GM12801 (cell line): ENCODE data around the gene EFTUD2.

Experiments used
- CTCF ChIP-seq: IDR thresholded peaks from one replicate; pipeline ENCODE4 v1.5.1; 2011; ENCODE audit warnings: control low read depth; ENCODE audit not compliant: insufficient read length; ENCODE audit errors: extremely low read depth

Gene EFTUD2

DNA sequence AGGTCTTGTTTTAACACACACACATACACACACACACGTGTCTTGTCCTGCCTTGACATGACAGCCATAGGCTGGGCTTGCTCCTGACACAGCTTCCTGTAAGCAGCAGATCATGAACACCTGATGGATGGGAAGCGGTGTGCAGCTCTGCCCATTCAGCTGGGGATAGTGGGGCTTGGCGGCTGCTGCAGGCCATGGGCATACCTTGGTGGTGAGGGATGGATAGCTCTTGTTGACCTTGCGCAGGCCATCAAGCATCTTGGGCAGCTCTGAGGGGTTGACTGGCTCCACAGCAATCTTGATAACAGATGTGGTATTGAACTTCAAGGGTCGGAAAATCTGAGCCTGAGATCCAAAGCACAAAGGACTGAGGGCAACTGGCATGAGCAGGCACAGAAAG is 39.5 kb downstream of the EFTUD2 start:
- no peak for TF ChIP-seq CTCF

GRCh38 chr17:44854192-44854591 is 45.1 kb downstream of the EFTUD2 start:
- TF ChIP-seq CTCF, result no peak

GRCh38 chr17:44850612-44851011 is 48.6 kb downstream of the EFTUD2 start:
- TF ChIP-seq CTCF, result no peak

- TF ChIP-seq CTCF, result no peak
Measured at GRCh38 chr17:44850025-44850424, 49.2 kb downstream of the EFTUD2 start.

DNA sequence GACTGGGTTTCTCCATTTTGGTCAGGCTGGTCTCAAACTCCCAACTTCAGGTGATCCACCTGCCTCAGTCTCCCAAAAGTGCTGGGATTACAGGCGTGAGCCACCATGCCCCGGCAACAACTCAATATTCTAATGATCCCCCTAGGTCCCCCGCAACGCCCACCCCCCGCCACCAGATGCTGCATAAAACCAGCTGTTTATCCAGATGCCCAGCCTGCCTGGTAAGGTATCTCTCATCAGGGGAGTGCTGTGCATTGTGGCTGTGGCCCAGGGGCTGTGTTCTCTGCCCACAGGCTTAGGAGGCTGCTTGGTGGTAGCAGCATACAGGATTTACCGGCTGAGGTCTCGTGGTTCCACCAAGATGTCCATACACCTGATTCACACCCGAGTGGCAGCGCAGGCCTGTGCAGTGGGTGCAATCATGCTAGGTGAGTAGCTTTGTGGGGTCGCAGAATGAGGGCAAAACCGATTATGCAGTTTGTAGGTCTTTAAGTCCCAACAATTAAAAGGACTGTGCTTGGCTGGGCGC is 50.2 kb downstream of the EFTUD2 start:
- TF ChIP-seq CTCF, result no peak

- TF ChIP-seq CTCF, result no peak
Measured at GRCh38 chr17:44848257-44848795, 50.9 kb downstream of the EFTUD2 start.

DNA sequence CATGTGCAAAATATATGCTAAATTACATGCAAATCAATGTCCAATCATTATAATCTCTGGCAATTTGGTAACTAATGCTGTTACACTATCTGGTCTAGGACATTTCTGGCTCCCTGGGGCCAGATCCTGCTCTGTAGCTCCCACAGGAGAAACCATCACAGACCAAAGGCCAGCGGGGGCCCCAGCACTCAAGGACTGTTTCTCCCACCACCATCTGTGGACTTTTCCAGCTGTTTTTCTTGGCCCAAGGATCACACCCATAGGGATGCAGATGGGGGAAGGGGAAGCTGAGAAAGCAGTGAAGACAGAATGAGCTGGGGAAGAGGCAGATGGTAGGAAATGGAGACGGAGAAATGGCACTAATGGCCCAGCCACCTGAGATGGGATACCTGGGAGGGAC is 51.7 kb downstream of the EFTUD2 start, which contains the start of gene HIGD1B:
Gene HIGD1B (plus strand): TSS at position 298 of the 400 bp plus-strand sequence. CDS start 270 bp downstream, outside the sequence.
- TF ChIP-seq CTCF, result no peak
